ENCODE data around the gene SLC35E2B.

The SLC35E2B gene

GRCh38 chr1:1623631-1624442 is 68.8 kb downstream of the SLC35E2B start:
- DNase-seq (ENCODE audit: low read depth): no peak

- no peak for DNase-seq (ENCODE audit: low read depth)
These were observed 69.4 kb downstream of the SLC35E2B start for GRCh38 chr1:1623181-1623630.

GRCh38 chr1:1622788-1623094 is 69.9 kb downstream of the SLC35E2B start:
- no peak for DNase-seq (ENCODE audit: low read depth)

- DNase-seq (ENCODE audit: low read depth): no peak
These were observed 70.4 kb downstream of the SLC35E2B start for GRCh38 chr1:1622010-1622787.

GRCh38 chr1:1621173-1622009 is 71.2 kb downstream of the SLC35E2B start:
- no peak for DNase-seq (ENCODE audit: low read depth)

- no peak for DNase-seq (ENCODE audit: low read depth)
These were observed 72.0 kb downstream of the SLC35E2B start for GRCh38 chr1:1620433-1621139.

GRCh38 chr1:1619917-1620361 is 72.7 kb downstream of the SLC35E2B start:
- no peak for DNase-seq (ENCODE audit: low read depth)

- DNase-seq (ENCODE audit: low read depth): no peak
These were observed 74.1 kb downstream of the SLC35E2B start for GRCh38 chr1:1618396-1619068.

GRCh38 chr1:1617925-1618324 is 74.7 kb downstream of the SLC35E2B start:
- no peak for DNase-seq (ENCODE audit: low read depth)

- no peak for DNase-seq (ENCODE audit: low read depth)
These were observed 75.1 kb downstream of the SLC35E2B start for GRCh38 chr1:1617516-1617915.

GRCh38 chr1:1616838-1617237 is 75.8 kb downstream of the SLC35E2B start:
- DNase-seq (ENCODE audit: low read depth): no peak

GRCh38 chr1:1616045-1616790 is 76.4 kb downstream of the SLC35E2B start:
- no peak for DNase-seq (ENCODE audit: low read depth)

GRCh38 chr1:1615256-1616044 is 77.1 kb downstream of the SLC35E2B start, which contains the start of gene MIB2:
Gene MIB2, plus strand, starts transcription at chr1:1615500. Its CDS starts 7,953 bp downstream, at chr1:1623453.
- peak; percentile 80 for DNase-seq (ENCODE audit: low read depth)

- no peak for DNase-seq (ENCODE audit: low read depth)
These were observed 77.7 kb downstream of the SLC35E2B start for GRCh38 chr1:1614954-1615255.

- DNase-seq (ENCODE audit: low read depth): no peak
These were observed 78.2 kb downstream of the SLC35E2B start for GRCh38 chr1:1614204-1614953.

- DNase-seq (ENCODE audit: low read depth): no peak
These were observed 79.0 kb downstream of the SLC35E2B start for GRCh38 chr1:1613509-1614082.

- no peak for DNase-seq (ENCODE audit: low read depth)
These were observed 80.5 kb downstream of the SLC35E2B start for GRCh38 chr1:1612104-1612400.

GRCh38 chr1:1610796-1611195 is 81.8 kb downstream of the SLC35E2B start:
- DNase-seq (ENCODE audit: low read depth): no peak
